Panc1 (cell line): ENCODE measurements around the gene VWA5B2. TPM values are rescaled to one million over a fixed set of nuclear protein-coding genes. Genes with fewer than 3 reads are reported as not detected.
"Not testable (repeated sequence)": the region's sequence is repeated elsewhere in the genome, so short reads cannot be mapped to it uniquely, and the experiment has no call there.

ENCODE experiments used
- ATAC-seq: fragments of 200-7000 bp; cut with Tn5 transposase; 2 replicates; pipeline ENCODE4 v1.9.1; 2020; ENCODE audit warnings: mild to moderate bottlenecking, moderate library complexity
- BruUV-seq: library from RNA; stranded (reverse); fragments of 400-500 nt; replicated peaks from 2 replicates; lab custom pipeline; 2021; lab: Mats Ljungman, UMichigan
- CTCF ChIA-PET: fragments of 300-600 bp; sonication (Branson Sonifier 250); formaldehyde crosslinking; loops from one replicate; lab custom pipeline; 2022; ENCODE audit warnings: antibody characterized with exemption; lab: Charles Lee
- POLR2A ChIA-PET: fragments of 300-600 bp; sonication (Branson Sonifier 250); formaldehyde crosslinking; loops from one replicate; lab custom pipeline; 2022; ENCODE audit warnings: antibody characterized with exemption; lab: Charles Lee
- DNase-seq: peaks from one replicate; pipeline ENCODE4 v3.0.0-alpha.2; 2010; ENCODE audit warnings: low read depth, low spot score
- H3K27ac ChIP-seq: 2 replicates; pipeline ENCODE4 v1.5.1; 2011; ENCODE audit warnings: mild to moderate bottlenecking, low read length, inconsistent platforms
- H3K27me3 ChIP-seq: fragments of 200-500 bp; sonication (Bioruptor generic); 2 replicates; pipeline ENCODE4 v1.6.0; 2014; ENCODE audit warnings: low read length, inconsistent platforms; ENCODE audit not compliant: control insufficient read depth, insufficient read depth
- H3K36me3 ChIP-seq: fragments of 200-500 bp; sonication (Bioruptor generic); 2 replicates; pipeline ENCODE4 v1.5.1; 2014; ENCODE audit warnings: inconsistent platforms, mild to moderate bottlenecking, low read length, moderate library complexity; ENCODE audit not compliant: control insufficient read depth, insufficient read depth
- H3K4me1 ChIP-seq: 2 replicates; pipeline ENCODE4 v1.5.1; 2011; ENCODE audit warnings: inconsistent platforms, mild to moderate bottlenecking, low read length, moderate library complexity; ENCODE audit not compliant: control insufficient read depth, insufficient read depth
- H3K4me3 ChIP-seq, 2 experiments: 2 replicates each; pipeline ENCODE4 v1.5.1; 2011 to 2012; ENCODE audit warnings: low read depth in 2 of 2, low read length in 2 of 2, mild to moderate bottlenecking in 2 of 2, inconsistent platforms in 1 of 2, moderate library complexity in 1 of 2
- H3K9me3 ChIP-seq: fragments of 200-500 bp; sonication (Bioruptor generic); 2 replicates; pipeline ENCODE4 v1.5.1; 2014; ENCODE audit warnings: low read depth, mild to moderate bottlenecking, inconsistent platforms, low read length, moderate library complexity; ENCODE audit not compliant: control insufficient read depth, insufficient read depth
- CTCF ChIP-seq: fragments of 450-650 bp; IDR thresholded peaks from 2 replicates; pipeline ENCODE4 v1.5.1; 2017; ENCODE audit warnings: mild to moderate bottlenecking
- POLR2AphosphoS5 ChIP-seq: IDR thresholded peaks from 2 replicates; pipeline ENCODE4 v1.6.1; 2012; ENCODE audit warnings: mild to moderate bottlenecking, low read depth, low read length, moderate library complexity
- SIN3A ChIP-seq: IDR thresholded peaks from 2 replicates; pipeline ENCODE4 v1.6.1; 2012; ENCODE audit warnings: low read depth, mild to moderate bottlenecking, low read length, moderate library complexity, borderline replicate concordance; ENCODE audit not compliant: insufficient read depth
- TCF7L2 ChIP-seq: IDR thresholded peaks from 2 replicates; pipeline ENCODE4 v1.6.1; 2011; ENCODE audit warnings: mild to moderate bottlenecking, low read depth, low read length, inconsistent platforms
- in situ Hi-C: cut with HindIII; loops from 2 replicates; pipeline ENCODE4 v1.10.0; 2016; ENCODE audit warnings: low sequenced_read_pairs, low pct_unique_long_range_greater_than_20kb
- intact Hi-C: fragments of 100-400 bp; cut with micrococcal nuclease; formaldehyde crosslinking; loops from one replicate; pipeline ENCODE4 v1.10.0; 2022; ENCODE audit not compliant: unreplicated experiment
- total RNA-seq: library from RNA; stranded (reverse); gene quantifications from one replicate; pipeline ENCODE4 v1.2.1, GENCODE V29; 2021; ENCODE audit not compliant: unreplicated experiment
- TF ChIP-seq, protein P1 (sequence below), 2 experiments: IDR thresholded peaks; 2 replicates each; pipeline ENCODE4 v1.6.1; 2011 to 2012; ENCODE audit warnings: low read depth in 2 of 2, control low read depth in 1 of 2, low read length in 1 of 2, mild to moderate bottlenecking in 1 of 2, moderate library complexity in 1 of 2; ENCODE audit not compliant: insufficient read depth in 1 of 2

The VWA5B2 gene
- total RNA-seq, 1 experiment from 2014 or later, result 0.28 TPM

DNA sequence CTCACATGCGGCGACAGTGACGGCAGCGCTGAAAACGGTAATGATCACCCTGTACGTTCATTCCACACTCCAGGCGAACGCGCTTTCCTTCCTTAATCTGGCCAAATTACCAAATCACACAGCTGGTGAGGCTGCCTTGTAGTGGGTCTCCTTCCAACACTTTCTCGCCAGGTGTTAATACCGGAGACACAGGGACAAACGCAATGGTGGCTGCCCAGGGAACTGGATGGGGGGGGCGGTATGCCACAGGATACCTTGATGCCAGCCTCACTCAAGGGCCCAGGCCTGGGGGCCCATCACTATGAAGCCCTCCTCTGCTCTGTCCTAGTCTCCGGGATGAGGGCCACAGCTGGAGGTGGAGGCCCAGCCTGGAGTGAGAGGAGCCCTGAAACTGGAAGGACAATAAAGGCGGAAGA is 33.4 kb downstream of the VWA5B2 start:
- in situ Hi-C loops, result no loop called here
- no TSS peak for BruUV-seq
- Histone ChIP-seq H3K4me1 (0 out of 2 replicates have a peak, but pooled peaks cover 4% of the 10 kb centered on the region), H3K27me3 (no peaks in the 10 kb centered on the region; the same call in 1 of the 2 replicates), H3K9me3 (no peaks in the 10 kb centered on the region), H3K4me3 (no peak overlapping the region), H3K36me3 (no peaks in the 10 kb centered on the region), H3K27ac (no peak overlapping the region)
- DNase-seq, result no peak
- TF ChIP-seq CTCF (no peak), TCF7L2 (no peak), POLR2AphosphoS5 (no peak), SIN3A (no peak)
- TF ChIP-seq, protein P1, sequence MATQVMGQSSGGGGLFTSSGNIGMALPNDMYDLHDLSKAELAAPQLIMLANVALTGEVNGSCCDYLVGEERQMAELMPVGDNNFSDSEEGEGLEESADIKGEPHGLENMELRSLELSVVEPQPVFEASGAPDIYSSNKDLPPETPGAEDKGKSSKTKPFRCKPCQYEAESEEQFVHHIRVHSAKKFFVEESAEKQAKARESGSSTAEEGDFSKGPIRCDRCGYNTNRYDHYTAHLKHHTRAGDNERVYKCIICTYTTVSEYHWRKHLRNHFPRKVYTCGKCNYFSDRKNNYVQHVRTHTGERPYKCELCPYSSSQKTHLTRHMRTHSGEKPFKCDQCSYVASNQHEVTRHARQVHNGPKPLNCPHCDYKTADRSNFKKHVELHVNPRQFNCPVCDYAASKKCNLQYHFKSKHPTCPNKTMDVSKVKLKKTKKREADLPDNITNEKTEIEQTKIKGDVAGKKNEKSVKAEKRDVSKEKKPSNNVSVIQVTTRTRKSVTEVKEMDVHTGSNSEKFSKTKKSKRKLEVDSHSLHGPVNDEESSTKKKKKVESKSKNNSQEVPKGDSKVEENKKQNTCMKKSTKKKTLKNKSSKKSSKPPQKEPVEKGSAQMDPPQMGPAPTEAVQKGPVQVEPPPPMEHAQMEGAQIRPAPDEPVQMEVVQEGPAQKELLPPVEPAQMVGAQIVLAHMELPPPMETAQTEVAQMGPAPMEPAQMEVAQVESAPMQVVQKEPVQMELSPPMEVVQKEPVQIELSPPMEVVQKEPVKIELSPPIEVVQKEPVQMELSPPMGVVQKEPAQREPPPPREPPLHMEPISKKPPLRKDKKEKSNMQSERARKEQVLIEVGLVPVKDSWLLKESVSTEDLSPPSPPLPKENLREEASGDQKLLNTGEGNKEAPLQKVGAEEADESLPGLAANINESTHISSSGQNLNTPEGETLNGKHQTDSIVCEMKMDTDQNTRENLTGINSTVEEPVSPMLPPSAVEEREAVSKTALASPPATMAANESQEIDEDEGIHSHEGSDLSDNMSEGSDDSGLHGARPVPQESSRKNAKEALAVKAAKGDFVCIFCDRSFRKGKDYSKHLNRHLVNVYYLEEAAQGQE (IDR thresholded peaks at IDR 0.05; ENCODE audit: insufficient read depth in 1 of 2, low read depth in 2 of 2, low read length in 1 of 2), result no peak
- intact Hi-C loops, result no loop called here
- ATAC-seq, result no peak
- ChIA-PET CTCF (interaction anchor here (0.7 kb wide), 1 partner anchor 9 kb away, joined by 3 read pairs; no protein-coding TSS in a partner anchor), POLR2A (no interaction called here)

GRCh38 chr3:184267249-184267648 is 37.9 kb downstream of the VWA5B2 start:
- DNase-seq, H3K4me3 ChIP-seq, in situ Hi-C loops, H3K4me1 ChIP-seq, H3K27me3 ChIP-seq, ATAC-seq, BruUV-seq, H3K9me3 ChIP-seq, intact Hi-C loops, H3K27ac ChIP-seq, CTCF ChIA-PET, H3K36me3 ChIP-seq: not testable (repeated sequence)
- POLR2A ChIA-PET, result interaction anchor here (0.6 kb wide), 1 partner anchor 570 kb away, joined by 3 read pairs; the partner anchor contains the start of gene YEATS2

GRCh38 chr3:184272269-184272668 is 42.9 kb downstream of the VWA5B2 start:
- intact Hi-C loops, result no loop called here
- Histone ChIP-seq H3K4me3 (no peak overlapping the region), H3K27me3 (peaks cover 6% of the 10 kb centered on the region; the same call in 1 of the 2 replicates), H3K9me3 (no peaks in the 10 kb centered on the region), H3K36me3 (no peaks in the 10 kb centered on the region), H3K27ac (no peak overlapping the region), H3K4me1 (no peaks in the 10 kb centered on the region)
- ATAC-seq (no peak), DNase-seq (no peak)
- in situ Hi-C loops, result no loop called here
- no TSS peak for BruUV-seq
- ChIA-PET CTCF (interaction anchor here (0.6 to 0.7 kb wide), 2 partner anchors 15 to 28 kb away, joined by 4 to 5 read pairs; no protein-coding TSS in a partner anchor), POLR2A (no interaction called here)
- TF ChIP-seq, protein P1 (IDR thresholded peaks at IDR 0.05; ENCODE audit: insufficient read depth in 1 of 2, low read depth in 2 of 2, low read length in 1 of 2), result no peak
